Spleen (tissue), 11 donors: ENCODE data around the gene MOXD1. TPM values are rescaled to one million over a fixed set of nuclear protein-coding genes. Genes with fewer than 3 reads are reported as not detected.

ENCODE experiments used
- DNase-seq: peaks from one replicate; pipeline ENCODE4 v3.0.0-alpha.2; 2020
- H3K27ac ChIP-seq, 8 donors: fragments of 200-600 bp; sonication (generic) in 7 of 8; 1 replicate in 4 of 8; 2 replicates in 4 of 8; pipeline versions ENCODE4 v1.5.0 to v1.8.0; 2016 to 2021; ENCODE audit warnings: inconsistent platforms in 4 of 8, mild to moderate bottlenecking in 4 of 8, moderate library complexity in 1 of 8
- H3K27me3 ChIP-seq, 7 donors: fragments of 200-600 bp; sonication (generic) in 6 of 7; replicated peaks in 1 of 7; 1 replicate in 4 of 7; 2 replicates in 3 of 7; pipeline versions ENCODE4 v1.5.0 to v1.8.0; 2016 to 2021; ENCODE audit warnings: inconsistent platforms in 3 of 7, mild to moderate bottlenecking in 1 of 7
- H3K36me3 ChIP-seq, 6 donors: fragments of 200-600 bp; sonication (generic) in 5 of 6; 1 replicate in 4 of 6; 2 replicates in 2 of 6; pipeline versions ENCODE4 v1.5.0 to v1.8.0; 2016 to 2021; ENCODE audit warnings: inconsistent platforms in 2 of 6
- H3K4me1 ChIP-seq, 6 donors: fragments of 200-600 bp; sonication (generic) in 5 of 6; 1 replicate in 3 of 6; 2 replicates in 3 of 6; pipeline versions ENCODE4 v1.5.0 to v1.8.0; 2016 to 2021; ENCODE audit warnings: inconsistent platforms in 3 of 6
- H3K4me3 ChIP-seq, 8 donors: fragments of 200-600 bp; sonication (generic) in 7 of 8; 1 replicate in 4 of 8; 2 replicates in 4 of 8; pipeline versions ENCODE4 v1.5.0 to v1.8.0; 2016 to 2021; ENCODE audit warnings: inconsistent platforms in 4 of 8, mild to moderate bottlenecking in 4 of 8, moderate library complexity in 2 of 8
- H3K9me3 ChIP-seq, 8 donors: fragments of 200-600 bp; sonication (generic) in 7 of 8; 1 replicate in 4 of 8; 2 replicates in 4 of 8; pipeline versions ENCODE4 v1.5.0 to v1.8.0; 2016 to 2021; ENCODE audit warnings: inconsistent platforms in 4 of 8
- CTCF ChIP-seq, 11 experiments: fragments of 200-600 bp in 7 of 11; fragments of 450-650 bp in 4 of 11; sonication (generic) in 4 of 11; IDR thresholded peaks in 8 of 11; conservative IDR thresholded peaks in 3 of 11; 1 replicate in 7 of 11; 2 replicates in 4 of 11; pipeline versions ENCODE4 v1.4.0 to v1.8.0; 2016 to 2021; ENCODE audit warnings: antibody characterized with exemption in 11 of 11, inconsistent platforms in 4 of 11, mild to moderate bottlenecking in 1 of 11
- POLR2A ChIP-seq, 3 donors: fragments of 450-650 bp; IDR thresholded peaks; one replicate each; pipeline ENCODE4 v1.5.1; 2017; ENCODE audit warnings: antibody characterized with exemption in 3 of 3, mild to moderate bottlenecking in 1 of 3
- POLR2AphosphoS5 ChIP-seq, 3 donors: sonication (generic); formaldehyde crosslinking; IDR thresholded peaks; one replicate each; pipeline ENCODE4 v1.5.1; 2017; ENCODE audit warnings: antibody characterized with exemption in 3 of 3
- WGBS, 5 donors: extraction: QIAGEN DNeasy Blood & Tissue Kit in 3 of 5; methylation state at CpG; one replicate each; pipeline versions ENCODE4 v1.1.5 to v1.1.7; 2013 to 2018; 5-methylcytosine and 5-hydroxymethylcytosine counted together
- intact Hi-C: fragments of 100-400 bp; cut with DNase I; formaldehyde crosslinking; loops from one replicate; pipeline ENCODE4 v1.15.0; 2023; ENCODE audit warnings: low total_unique reads
- polyA plus RNA-seq, 3 donors: library from polyadenylated mRNA; stranded (reverse); fragments of 200-250 nt; gene quantifications; one replicate each; pipeline ENCODE4 v1.2.1, GENCODE V29; 2013
- total RNA-seq, 7 donors: library from RNA; depleted of rRNA in 3 of 7; stranded (reverse); fragments of >200 nt in 3 of 7; fragmentation: NEBNext Ultra II Directional in 4 of 7; extraction: Animal tissue kit (Norgen Biotek cat#: 25700) in 4 of 7; gene quantifications; one replicate each; pipeline versions ENCODE4 v1.1.0 to v1.2.1, GENCODE V29; 2016 to 2021
- donor health status: healthy with polysubstance abuse.
- donor health status: DM: no; HTN: no; CAD: no; lungs with moderate emphysema.
- donor health status: DM: no; HTN: no; CAD: no.
- donor health status: Bipolar disorder and iron deficiency.
- donor health status: healthy.
- donor health status: DM: no; HTN: no; CAD: no.
- donor health status: DM: yes; HTN: yes; CAD: no.

The MOXD1 gene
- total and polyA plus RNA-seq, 10 donors, result 2.9 to 10.2 (median 6.1) TPM

- H3K27ac ChIP-seq, result peak overlapping the region in 7 of 8 donors; percentile 17 to 53 (median 28)
- H3K27me3 ChIP-seq, result no peaks in the 10 kb centered on the region
- H3K9me3 ChIP-seq, result peaks cover 5 to 25% (median 23%) of the 10 kb centered on the region in 8 donors
- intact Hi-C loops, result loop anchor here (10.0 kb wide), 1 partner anchor 87 kb away; no protein-coding TSS in a partner anchor
- H3K4me1 ChIP-seq, result peaks cover 0 to 6% (median 0%) of the 10 kb centered on the region in 6 donors
- no peak overlapping the region for H3K4me3 ChIP-seq
- TF ChIP-seq POLR2A (IDR thresholded peaks at IDR 0.05) (no peak), CTCF (IDR thresholded peaks at IDR 0.05 in 8 of 11, conservative IDR thresholded peaks at IDR 0.05 in 3 of 11) (no peak), POLR2AphosphoS5 (IDR thresholded peaks at IDR 0.05) (no peak)
- no peaks in the 10 kb centered on the region for H3K36me3 ChIP-seq
- 59 to 68% (median 65%) methylated on average over 5 of the region's 5 CpGs for WGBS, 5 donors
- DNase-seq, result no peak
Measured at GRCh38 chr6:132392270-132392646, 9.0 kb downstream of the MOXD1 start.

GRCh38 chr6:132391391-132392269, 9.6 kb downstream of the MOXD1 start:
- TF ChIP-seq POLR2A (IDR thresholded peaks at IDR 0.05) (no peak), POLR2AphosphoS5 (IDR thresholded peaks at IDR 0.05) (peak in 1 of 3 donors; percentile 16), CTCF (IDR thresholded peaks at IDR 0.05 in 8 of 11, conservative IDR thresholded peaks at IDR 0.05 in 3 of 11) (no peak)
- Histone ChIP-seq H3K36me3 (no peaks in the 10 kb centered on the region), H3K4me1 (peaks cover 0 to 6% (median 0%) of the 10 kb centered on the region in 6 donors), H3K9me3 (peaks cover 5 to 25% (median 23%) of the 10 kb centered on the region in 8 donors), H3K4me3 (no peak overlapping the region), H3K27me3 (no peaks in the 10 kb centered on the region), H3K27ac (peak overlapping the region in 7 of 8 donors; percentile 17 to 53 (median 28))
- 56 to 70% (median 67%) methylated on average over 12 of the region's 12 CpGs for WGBS, 5 donors
- no peak for DNase-seq
- intact Hi-C loops, result loop anchor here (10.0 kb wide), 1 partner anchor 87 kb away; no protein-coding TSS in a partner anchor

GRCh38 chr6:132390451-132390850, 10.8 kb downstream of the MOXD1 start:
- WGBS, 5 donors, result 75 to 85% (median 81%) methylated on average over 4 of the region's 4 CpGs
- no peak for DNase-seq
- intact Hi-C loops, result loop anchor here (10.0 kb wide), 1 partner anchor 86 kb away; no protein-coding TSS in a partner anchor
- Histone ChIP-seq H3K9me3 (peaks cover 5 to 19% (median 16%) of the 10 kb centered on the region in 8 donors), H3K36me3 (no peaks in the 10 kb centered on the region), H3K4me3 (no peak overlapping the region), H3K27ac (no peak overlapping the region), H3K4me1 (peaks cover 0 to 6% (median 0%) of the 10 kb centered on the region in 6 donors), H3K27me3 (no peaks in the 10 kb centered on the region)
- TF ChIP-seq POLR2AphosphoS5 (IDR thresholded peaks at IDR 0.05) (no peak), POLR2A (IDR thresholded peaks at IDR 0.05) (no peak), CTCF (IDR thresholded peaks at IDR 0.05 in 8 of 11, conservative IDR thresholded peaks at IDR 0.05 in 3 of 11) (no peak)

GRCh38 chr6:132390017-132390416, 11.3 kb downstream of the MOXD1 start:
- Histone ChIP-seq H3K27ac (no peak overlapping the region), H3K4me3 (no peak overlapping the region), H3K36me3 (no peaks in the 10 kb centered on the region), H3K27me3 (no peaks in the 10 kb centered on the region), H3K4me1 (peaks cover 0 to 6% (median 0%) of the 10 kb centered on the region in 6 donors), H3K9me3 (peaks cover 2 to 15% (median 12%) of the 10 kb centered on the region in 8 donors)
- no peak for TF ChIP-seq POLR2AphosphoS5 (IDR thresholded peaks at IDR 0.05)
- no peak for DNase-seq
- intact Hi-C loops, result loop anchor here (10.0 kb wide), 1 partner anchor 85 kb away; no protein-coding TSS in a partner anchor
- WGBS, 5 donors, result 67 to 78% (median 75%) methylated on average over 4 of the region's 4 CpGs
